HUES6 (cell line): ENCODE results near the gene HOXD8.

Experiments used
- H3K27ac ChIP-seq: 2 replicates; pipeline ENCODE4 v1.7.0; 2013; ENCODE audit warnings: low read depth, mild to moderate bottlenecking, low read length, inconsistent platforms
- H3K27me3 ChIP-seq: 2 replicates; pipeline ENCODE4 v1.6.1; 2013; ENCODE audit warnings: low read length; ENCODE audit not compliant: control insufficient read depth, insufficient read depth
- H3K36me3 ChIP-seq: 2 replicates; pipeline ENCODE4 v1.6.1; 2013; ENCODE audit warnings: low read length; ENCODE audit not compliant: control insufficient read depth, insufficient read depth
- H3K4me1 ChIP-seq: 2 replicates; pipeline ENCODE4 v1.6.1; 2013; ENCODE audit warnings: low read length; ENCODE audit not compliant: control insufficient read depth, insufficient read depth
- H3K4me3 ChIP-seq: 2 replicates; pipeline ENCODE4 v1.5.1; 2013; ENCODE audit warnings: low read depth, low read length
- H3K9ac ChIP-seq: one replicate; pipeline ENCODE4 v1.6.1; 2013; ENCODE audit warnings: mild to moderate bottlenecking, low read length
- H3K9me3 ChIP-seq: 2 replicates; pipeline ENCODE4 v1.6.1; 2013; ENCODE audit warnings: low read depth, low read length; ENCODE audit not compliant: control insufficient read depth, insufficient read depth

Gene HOXD8

GRCh38 chr2:176085120-176085788, 44.3 kb upstream of the HOXD8 start:
- Histone ChIP-seq H3K36me3 (no peaks in the 10 kb centered on the region), H3K4me3 (peak overlapping the region; percentile 56), H3K27me3 (peaks cover 100% of the 10 kb centered on the region), H3K4me1 (peaks cover 45% of the 10 kb centered on the region), H3K27ac (no peak overlapping the region), H3K9ac (no peak overlapping the region), H3K9me3 (no peaks in the 10 kb centered on the region)

- Histone ChIP-seq H3K9ac (no peak overlapping the region), H3K36me3 (no peaks in the 10 kb centered on the region), H3K27ac (no peak overlapping the region), H3K4me3 (peak overlapping the region; percentile 56), H3K4me1 (peaks cover 38% of the 10 kb centered on the region), H3K9me3 (no peaks in the 10 kb centered on the region), H3K27me3 (peaks cover 100% of the 10 kb centered on the region)
Measured at GRCh38 chr2:176085861-176086771, 43.4 kb upstream of the HOXD8 start.

DNA sequence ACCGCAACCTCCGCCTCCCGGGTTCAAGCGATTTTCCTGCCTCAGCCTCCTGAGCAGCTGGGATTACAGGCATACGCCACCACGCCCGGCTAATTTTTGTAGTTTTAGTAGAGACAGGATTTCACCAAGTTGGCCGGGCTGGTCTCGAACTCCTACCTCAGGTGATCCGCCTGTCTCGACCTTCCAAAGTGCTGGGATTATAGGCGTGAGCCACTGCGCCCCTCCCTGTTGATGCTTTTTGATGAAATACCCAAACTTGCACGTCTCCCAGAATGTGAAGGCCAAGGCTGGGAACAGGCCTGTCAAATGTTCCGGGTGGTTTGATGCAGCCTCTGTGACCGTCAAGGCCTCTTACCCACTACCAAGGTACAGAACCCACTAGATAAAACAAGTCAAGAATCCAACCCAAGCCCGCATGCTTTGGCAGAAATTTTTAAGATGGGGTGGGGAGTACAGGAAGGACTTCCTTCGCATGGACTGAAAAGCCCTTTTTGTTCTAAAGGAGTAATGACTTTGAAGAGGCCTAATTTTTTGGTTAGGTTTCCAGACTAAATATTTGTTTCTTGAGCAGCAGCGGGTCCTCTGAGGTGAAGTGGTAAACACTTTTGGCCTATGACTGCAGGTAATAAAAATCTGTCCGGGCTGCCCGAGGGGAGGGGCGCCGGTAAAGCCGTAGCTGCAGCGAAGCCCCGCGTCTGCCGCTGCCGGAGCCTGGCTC, 42.0 kb upstream of the HOXD8 start:
- H3K27me3 ChIP-seq = peaks cover 100% of the 10 kb centered on the region

GRCh38 chr2:176088048-176088936, 41.2 kb upstream of the HOXD8 start:
- H3K27me3 ChIP-seq = peaks cover 100% of the 10 kb centered on the region
- no peak overlapping the region for H3K27ac ChIP-seq
- H3K9ac ChIP-seq = peak overlapping the region; percentile 22

More for the DNA sequence above, 42.0 kb upstream of the HOXD8 start:
- H3K4me3 ChIP-seq = peak overlapping the region; percentile 54
- no peak overlapping the region for H3K9ac ChIP-seq
- H3K9me3 ChIP-seq = no peaks in the 10 kb centered on the region
- H3K36me3 ChIP-seq = no peaks in the 10 kb centered on the region
- H3K4me1 ChIP-seq = peaks cover 41% of the 10 kb centered on the region
- H3K27ac ChIP-seq = no peak overlapping the region

DNA sequence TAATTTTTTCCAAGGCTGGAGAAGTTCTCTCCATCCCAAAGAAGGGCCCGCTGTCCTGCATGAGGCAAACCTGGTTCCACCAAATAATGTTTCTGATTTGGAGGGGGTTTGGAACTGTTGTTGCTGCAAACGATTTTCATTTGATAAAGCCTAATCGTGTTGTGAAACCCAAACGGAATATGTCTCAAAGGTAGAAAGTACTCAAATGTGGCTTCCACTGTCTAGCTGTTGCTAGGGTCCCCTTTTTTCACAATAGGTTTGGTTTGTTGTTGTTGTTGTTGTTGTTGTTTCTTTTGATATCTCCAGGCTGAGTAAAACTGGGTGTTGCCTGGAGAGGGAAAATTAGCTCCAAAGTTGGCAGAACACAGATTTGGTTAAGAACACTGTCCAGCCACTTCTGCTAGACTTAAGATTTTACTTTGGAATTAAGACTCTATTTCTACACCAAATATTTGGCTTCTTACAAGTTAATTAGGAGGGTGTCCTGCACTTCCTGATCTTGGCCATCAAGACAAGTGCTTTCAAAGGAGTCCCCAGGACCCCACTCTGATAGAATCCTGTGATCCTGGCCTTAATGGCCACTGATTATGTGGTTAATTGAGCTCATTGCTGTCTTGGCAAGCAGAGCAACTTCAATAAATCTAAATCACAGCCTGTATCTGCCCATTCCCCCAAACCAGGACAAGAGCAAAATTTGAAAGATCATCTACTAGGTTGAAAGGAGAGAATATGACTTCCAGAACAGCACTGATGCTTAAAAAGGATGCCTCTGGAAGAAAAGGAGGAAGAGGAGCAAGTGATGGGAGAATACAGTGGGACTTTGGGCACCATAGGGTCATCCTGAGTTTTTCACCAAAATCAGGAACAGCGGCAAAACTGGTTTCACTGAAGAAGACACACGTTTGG, 40.3 kb upstream of the HOXD8 start:
- Histone ChIP-seq H3K4me1 (peaks cover 35% of the 10 kb centered on the region), H3K27me3 (peaks cover 100% of the 10 kb centered on the region), H3K9ac (no peak overlapping the region), H3K27ac (no peak overlapping the region), H3K4me3 (no peak overlapping the region; the same call in 1 of the 2 replicates), H3K36me3 (no peaks in the 10 kb centered on the region), H3K9me3 (no peaks in the 10 kb centered on the region)

More at GRCh38 chr2:176088048-176088936, 41.2 kb upstream of the HOXD8 start:
- H3K4me3 ChIP-seq = peak overlapping the region; percentile 54
- peaks cover 36% of the 10 kb centered on the region for H3K4me1 ChIP-seq
- H3K9me3 ChIP-seq = no peaks in the 10 kb centered on the region
- H3K36me3 ChIP-seq = no peaks in the 10 kb centered on the region

DNA sequence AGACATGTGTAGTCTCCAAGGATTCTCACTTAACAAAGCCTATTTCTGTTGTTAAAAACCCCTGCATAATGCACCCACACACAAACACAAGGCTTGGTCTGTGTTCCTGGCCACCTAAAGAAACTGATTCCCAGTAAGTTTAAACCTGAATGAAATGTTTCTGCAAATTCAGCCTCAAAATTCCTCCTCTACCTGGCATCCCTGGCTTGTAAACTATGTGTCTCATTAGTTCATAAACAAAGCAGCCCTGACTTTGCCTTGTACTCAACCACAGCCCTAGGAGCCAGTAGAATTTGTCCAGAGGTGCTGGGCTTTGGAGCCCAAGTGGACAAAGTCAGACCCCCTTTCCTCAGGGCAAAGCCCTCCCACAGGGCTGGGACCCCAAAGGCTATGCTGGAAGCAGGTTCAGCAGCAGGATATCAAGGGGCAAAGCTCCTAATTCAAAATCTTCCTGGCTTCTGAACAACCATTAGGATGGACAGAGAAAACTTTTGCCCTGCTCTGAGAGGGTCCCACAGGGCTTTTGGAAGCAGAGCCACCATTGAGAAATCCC, 39.6 kb upstream of the HOXD8 start:
- peaks cover 100% of the 10 kb centered on the region for H3K27me3 ChIP-seq
- no peak overlapping the region for H3K9ac ChIP-seq
- H3K27ac ChIP-seq = no peak overlapping the region
- no peak overlapping the region for H3K4me3 ChIP-seq
- H3K36me3 ChIP-seq = no peaks in the 10 kb centered on the region
- peaks cover 31% of the 10 kb centered on the region for H3K4me1 ChIP-seq
- no peaks in the 10 kb centered on the region for H3K9me3 ChIP-seq

GRCh38 chr2:176090862-176091261, 38.6 kb upstream of the HOXD8 start:
- Histone ChIP-seq H3K4me1 (peaks cover 25% of the 10 kb centered on the region), H3K9ac (no peak overlapping the region), H3K27ac (no peak overlapping the region), H3K4me3 (no peak overlapping the region), H3K9me3 (no peaks in the 10 kb centered on the region), H3K27me3 (peaks cover 100% of the 10 kb centered on the region), H3K36me3 (no peaks in the 10 kb centered on the region)

DNA sequence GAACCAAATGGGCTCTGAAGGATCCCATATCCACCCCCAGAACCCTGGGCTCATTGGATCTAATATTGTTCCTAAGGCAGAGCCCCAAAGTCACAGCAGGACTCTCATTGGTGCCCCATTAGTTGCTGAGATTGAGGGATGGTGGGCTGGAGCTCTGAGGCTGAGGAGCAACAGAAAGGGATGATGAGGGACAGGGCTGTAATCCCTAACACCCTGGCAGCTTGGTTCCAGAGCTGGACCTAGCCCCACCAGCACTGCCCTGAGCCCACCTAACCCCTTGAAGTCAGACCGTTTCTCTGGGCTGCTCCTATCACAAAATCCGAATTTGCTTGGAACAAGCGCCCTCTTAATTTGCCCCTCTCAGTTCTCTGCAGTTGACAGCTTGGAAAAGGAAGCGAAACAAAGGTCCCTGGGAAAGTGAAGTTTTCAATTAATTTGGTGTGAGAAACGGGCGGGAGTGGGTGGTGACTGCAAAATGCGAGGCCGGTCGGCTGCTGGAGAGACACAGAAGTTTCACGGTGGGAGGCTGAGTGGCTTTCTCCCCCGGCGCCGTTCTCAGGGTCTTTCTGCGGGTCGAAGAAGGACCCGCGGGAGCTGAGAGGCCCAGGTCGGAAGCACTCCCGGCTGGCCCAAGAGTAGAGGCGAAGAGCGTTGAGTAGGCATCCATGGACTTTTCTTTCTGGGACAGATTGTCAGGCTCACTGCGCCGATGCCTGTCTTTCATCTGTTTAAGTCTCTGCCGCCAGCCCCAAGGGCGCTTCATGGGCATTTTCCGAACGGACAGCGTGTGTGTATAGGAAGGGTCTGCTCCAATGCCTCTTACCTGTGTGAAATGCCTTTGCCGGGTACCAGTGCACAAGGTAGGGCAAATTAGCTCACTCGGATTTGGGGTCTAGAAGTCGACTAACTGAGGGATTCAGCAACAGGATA, 37.9 kb upstream of the HOXD8 start:
- H3K9ac ChIP-seq = no peak overlapping the region
- H3K4me3 ChIP-seq = peak overlapping the region; percentile 42
- H3K27me3 ChIP-seq = peaks cover 100% of the 10 kb centered on the region
- no peaks in the 10 kb centered on the region for H3K36me3 ChIP-seq
- H3K4me1 ChIP-seq = peaks cover 27% of the 10 kb centered on the region
- H3K27ac ChIP-seq = no peak overlapping the region
- no peaks in the 10 kb centered on the region for H3K9me3 ChIP-seq
